ENCODE results near the gene CDK9. TPM values are rescaled to one million over a fixed set of nuclear protein-coding genes. Genes with fewer than 3 reads are reported as not detected.

CDK9 gene
- total RNA-seq, 2 experiments from 2014 or later: 120 to 128 TPM

DNA sequence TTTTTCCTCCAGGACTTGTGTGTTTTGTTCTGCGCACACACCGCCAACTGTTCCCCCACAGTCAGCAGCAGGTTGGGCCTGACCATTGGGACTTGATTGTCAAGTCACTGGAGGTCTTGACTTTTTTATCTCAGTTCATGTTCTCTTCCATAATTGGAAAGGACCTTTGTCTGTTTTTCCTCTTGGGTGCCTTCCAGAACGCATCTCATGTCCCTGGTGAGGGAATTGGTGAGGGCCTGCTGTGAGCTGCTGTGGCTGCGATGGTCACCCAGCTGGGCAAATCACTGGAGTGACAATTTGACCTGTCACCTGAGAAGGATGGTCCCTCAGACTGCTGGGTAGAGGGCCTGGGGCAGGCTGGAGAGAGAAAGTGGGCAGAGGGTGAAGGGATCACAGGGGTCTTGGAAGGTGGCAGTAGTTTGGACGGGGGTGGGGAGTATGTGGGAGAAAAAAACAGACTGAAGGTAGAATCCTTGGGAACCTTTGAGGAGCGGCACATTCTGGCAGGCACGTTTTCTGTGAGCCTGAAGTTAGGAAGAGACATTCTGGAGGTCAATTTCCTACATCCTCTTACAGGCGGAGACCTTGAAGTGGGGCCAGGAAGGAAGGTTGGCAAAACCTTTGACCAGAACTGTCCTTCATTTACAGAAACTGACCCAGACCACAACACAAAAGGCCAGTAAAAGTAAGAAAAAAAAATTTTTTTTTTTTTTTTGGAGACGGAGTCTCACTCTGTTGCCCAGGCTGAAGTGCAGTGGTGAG is 4.4 kb downstream of the CDK9 start:
- Mint-ChIP-seq H3K9me3 (ENCODE audit: low read depth) (no peaks in the 10 kb centered on the region), H3K36me3 (peaks cover 51% of the 10 kb centered on the region), H3K4me3 (no peak overlapping the region), H3K4me1 (peaks cover 44% of the 10 kb centered on the region), H3K27me3 (no peaks in the 10 kb centered on the region), H3K27ac (peak overlapping the region; percentile 52)
- no peak for DNase-seq
- CTCF ChIA-PET: interaction anchor here (2.2 to 8.7 kb wide), 2 partner anchors 79 to 131 kb away, joined by 8 to 64 read pairs; no protein-coding TSS in a partner anchor
- ATAC-seq: no peak

DNA sequence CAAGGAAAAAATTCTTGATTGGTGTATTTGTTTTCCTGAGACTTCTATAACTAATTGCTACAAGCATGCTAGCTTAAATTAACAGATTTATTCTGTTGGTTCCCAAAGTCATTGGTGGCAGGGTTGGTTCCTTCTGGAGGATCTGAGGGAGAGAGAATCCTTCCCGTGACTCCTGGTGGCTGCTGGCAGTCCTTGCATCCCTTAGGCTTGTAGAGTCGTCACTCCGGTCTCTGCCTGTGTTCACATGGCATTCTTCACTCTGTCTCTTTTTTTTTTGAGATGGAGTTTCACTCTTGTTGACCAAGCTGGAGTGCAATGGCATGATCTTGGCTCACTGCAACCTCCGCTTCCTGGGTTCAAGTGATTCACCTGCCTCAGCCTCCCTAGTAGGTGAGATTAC is 5.3 kb downstream of the CDK9 start:
- no peak overlapping the region for H3K27ac Mint-ChIP-seq
- no peak for ATAC-seq
- DNase-seq: no peak
- H3K27me3 Mint-ChIP-seq: no peaks in the 10 kb centered on the region
- CTCF ChIA-PET: interaction anchor here (2.0 kb wide), 1 partner anchor 21 kb away, joined by 5 read pairs; no protein-coding TSS in a partner anchor
- peaks cover 51% of the 10 kb centered on the region for H3K36me3 Mint-ChIP-seq
- peaks cover 49% of the 10 kb centered on the region for H3K4me1 Mint-ChIP-seq
- no peak overlapping the region for H3K4me3 Mint-ChIP-seq
- no peaks in the 10 kb centered on the region for H3K9me3 Mint-ChIP-seq (ENCODE audit: low read depth)

DNA sequence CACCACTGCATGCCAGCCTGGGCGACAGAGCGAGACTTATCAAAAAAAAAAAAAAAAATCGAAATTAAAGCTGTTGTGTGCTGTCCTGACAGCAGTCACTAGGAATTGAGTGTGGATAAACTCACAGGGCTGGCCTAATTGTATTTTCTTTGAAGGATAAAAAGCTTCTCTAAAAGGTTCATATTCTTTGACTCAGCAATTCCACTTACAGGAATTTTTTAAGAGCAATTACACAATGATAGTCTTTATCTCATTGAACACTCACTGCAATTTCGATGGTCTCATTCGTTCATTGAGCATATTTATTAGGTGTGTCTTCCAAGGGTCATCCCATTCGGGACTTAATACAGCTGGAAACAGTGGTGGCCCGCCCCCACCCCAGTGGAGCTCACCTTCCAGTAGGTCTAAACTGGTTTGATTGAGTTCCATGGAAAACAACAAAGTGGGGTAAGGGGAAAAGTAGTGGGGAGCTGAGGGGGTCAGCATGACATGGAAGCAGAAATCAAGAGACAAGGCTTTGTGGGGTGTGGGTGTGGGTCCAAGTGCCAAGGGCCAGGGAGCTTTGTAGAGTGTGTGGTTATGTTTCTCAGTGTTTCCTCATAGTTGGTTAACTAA is 6.7 kb downstream of the CDK9 start:
- Mint-ChIP-seq H3K4me1 (peaks cover 52% of the 10 kb centered on the region), H3K4me3 (no peak overlapping the region), H3K27me3 (no peaks in the 10 kb centered on the region), H3K27ac (no peak overlapping the region), H3K36me3 (peaks cover 40% of the 10 kb centered on the region), H3K9me3 (ENCODE audit: low read depth) (no peaks in the 10 kb centered on the region)
- ATAC-seq (no peak), DNase-seq (no peak)
- CTCF ChIA-PET: interaction anchor here (0.7 to 2.0 kb wide), 9 partner anchors 8 to 129 kb away, joined by 3 to 12 read pairs (median 5); partner anchors contain the start of gene TOR2A

DNA sequence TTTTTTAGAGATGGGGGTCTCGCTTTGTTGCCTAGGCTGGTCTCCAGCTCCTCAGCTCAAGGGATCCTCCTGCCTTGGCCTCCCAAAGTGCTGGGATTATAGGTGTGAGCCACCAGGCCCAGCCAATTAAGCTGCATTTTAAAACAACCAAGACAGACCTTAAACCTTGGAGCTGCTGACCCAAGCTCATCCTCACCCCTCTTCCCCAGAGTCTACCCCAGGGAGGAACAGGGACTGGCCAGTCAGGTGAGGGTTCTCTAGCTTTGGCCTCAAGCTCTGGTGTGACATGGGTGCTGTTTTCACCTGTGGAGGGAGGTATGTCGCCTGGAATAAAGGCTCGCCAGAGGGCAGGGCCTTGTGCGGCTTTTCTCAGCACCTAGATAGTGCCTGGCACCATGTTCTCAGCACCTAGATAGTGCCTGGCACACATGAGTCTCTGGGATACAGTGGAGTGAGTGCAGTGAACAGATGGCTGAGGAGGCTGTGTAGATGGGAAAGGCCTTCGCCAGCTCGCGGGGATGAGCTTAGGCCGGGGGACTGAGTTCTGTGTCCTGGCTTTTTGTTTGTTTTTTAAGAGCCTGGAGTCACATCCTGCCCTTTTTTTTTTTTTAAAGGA is 7.4 kb downstream of the CDK9 start:
- CTCF ChIA-PET: interaction anchor here (0.7 to 2.0 kb wide), 8 partner anchors 8 to 128 kb away, joined by 3 to 12 read pairs (median 5); no protein-coding TSS in a partner anchor
- Mint-ChIP-seq H3K27ac (peak overlapping the region; percentile 55), H3K36me3 (peaks cover 35% of the 10 kb centered on the region), H3K27me3 (no peaks in the 10 kb centered on the region), H3K4me1 (peaks cover 50% of the 10 kb centered on the region), H3K4me3 (no peak overlapping the region), H3K9me3 (ENCODE audit: low read depth) (no peaks in the 10 kb centered on the region)
- DNase-seq (no peak), ATAC-seq (no peak)

DNA sequence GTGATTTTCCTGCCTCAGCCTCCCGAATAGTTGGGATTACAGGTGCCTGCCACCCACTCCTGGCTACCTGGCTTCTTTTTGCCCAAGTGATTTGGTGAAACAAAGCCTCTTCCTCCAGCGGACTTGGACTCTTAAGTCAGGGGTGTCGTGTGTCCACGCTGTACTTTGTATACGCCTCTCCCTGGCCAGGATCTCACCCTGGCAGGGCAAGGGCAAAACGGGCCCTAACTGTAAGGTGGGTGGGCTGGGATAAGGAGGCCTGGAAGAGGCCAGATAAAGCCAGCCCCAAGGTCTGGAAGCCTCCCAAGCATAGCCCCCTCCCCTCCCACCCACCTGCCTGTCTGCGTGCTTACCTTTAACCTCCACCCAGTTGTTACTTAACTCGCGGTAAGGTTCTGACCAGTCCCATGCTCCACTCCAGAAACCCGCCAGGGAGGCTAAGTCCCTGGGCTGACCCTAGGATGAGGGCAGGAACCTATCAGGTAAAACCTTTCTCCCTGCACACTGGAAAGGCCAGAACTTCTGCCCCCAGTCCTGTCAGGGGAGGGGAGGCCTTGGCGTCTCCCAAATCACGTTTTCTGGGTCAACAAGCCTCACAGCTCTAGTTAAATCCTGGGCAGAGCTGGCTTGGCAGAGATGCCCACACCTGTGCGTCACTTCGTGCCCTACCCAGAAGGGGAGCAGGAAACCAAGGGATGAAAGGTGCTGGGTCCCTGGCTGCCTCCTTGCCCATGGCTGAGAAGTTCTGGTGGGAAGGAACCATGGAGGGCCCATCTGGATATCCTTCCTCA is 8.4 kb downstream of the CDK9 start:
- no peak overlapping the region for H3K27ac Mint-ChIP-seq
- H3K4me3 Mint-ChIP-seq: no peak overlapping the region
- ATAC-seq: no peak
- no peaks in the 10 kb centered on the region for H3K27me3 Mint-ChIP-seq
- no peaks in the 10 kb centered on the region for H3K9me3 Mint-ChIP-seq (ENCODE audit: low read depth)
- DNase-seq: no peak
- CTCF ChIA-PET: interaction anchor here (1.6 kb wide), 1 partner anchor 76 kb away, joined by 12 read pairs; no protein-coding TSS in a partner anchor
- H3K36me3 Mint-ChIP-seq: peaks cover 27% of the 10 kb centered on the region
- H3K4me1 Mint-ChIP-seq: peaks cover 41% of the 10 kb centered on the region

DNA sequence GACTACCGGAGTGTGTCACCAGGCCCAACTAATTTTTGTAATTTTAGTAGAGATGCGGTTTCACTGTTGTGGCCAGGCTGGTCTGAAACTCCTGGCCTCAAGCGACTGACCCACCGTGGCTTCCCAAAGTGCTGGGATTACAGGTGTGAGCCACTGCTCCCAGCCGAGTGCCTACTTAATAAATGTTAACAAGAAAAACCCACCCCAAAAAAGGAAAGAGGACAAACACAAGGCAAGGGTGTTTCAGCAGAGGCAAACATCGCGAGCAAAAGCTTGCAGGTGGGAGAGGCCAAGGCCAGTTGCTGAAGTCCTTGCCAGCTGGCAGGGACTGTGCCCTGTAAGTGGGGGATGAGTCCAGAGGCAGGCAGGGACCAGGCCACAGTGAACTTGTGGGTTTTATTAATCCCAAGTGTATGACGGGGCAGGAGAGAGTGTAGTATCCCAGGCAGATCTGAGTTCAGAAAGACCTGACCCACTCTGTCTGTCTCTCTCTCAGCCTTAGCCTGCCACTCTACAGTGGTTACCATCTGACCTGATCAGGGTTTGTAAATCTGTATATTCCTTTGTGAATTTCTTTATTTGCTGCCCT is 10.5 kb downstream of the CDK9 start:
- peaks cover 11% of the 10 kb centered on the region for H3K36me3 Mint-ChIP-seq
- peak; percentile 52 for ATAC-seq
- peak overlapping the region; percentile 85 for H3K27ac Mint-ChIP-seq
- no peaks in the 10 kb centered on the region for H3K27me3 Mint-ChIP-seq
- DNase-seq: no peak
- H3K4me3 Mint-ChIP-seq: peak overlapping the region; percentile 59
- CTCF ChIA-PET: interaction anchor here (1.8 to 3.8 kb wide), 3 partner anchors 9 to 73 kb away, joined by 6 to 18 read pairs (median 7); no protein-coding TSS in a partner anchor
- H3K9me3 Mint-ChIP-seq (ENCODE audit: low read depth): no peaks in the 10 kb centered on the region
- peaks cover 33% of the 10 kb centered on the region for H3K4me1 Mint-ChIP-seq

DNA sequence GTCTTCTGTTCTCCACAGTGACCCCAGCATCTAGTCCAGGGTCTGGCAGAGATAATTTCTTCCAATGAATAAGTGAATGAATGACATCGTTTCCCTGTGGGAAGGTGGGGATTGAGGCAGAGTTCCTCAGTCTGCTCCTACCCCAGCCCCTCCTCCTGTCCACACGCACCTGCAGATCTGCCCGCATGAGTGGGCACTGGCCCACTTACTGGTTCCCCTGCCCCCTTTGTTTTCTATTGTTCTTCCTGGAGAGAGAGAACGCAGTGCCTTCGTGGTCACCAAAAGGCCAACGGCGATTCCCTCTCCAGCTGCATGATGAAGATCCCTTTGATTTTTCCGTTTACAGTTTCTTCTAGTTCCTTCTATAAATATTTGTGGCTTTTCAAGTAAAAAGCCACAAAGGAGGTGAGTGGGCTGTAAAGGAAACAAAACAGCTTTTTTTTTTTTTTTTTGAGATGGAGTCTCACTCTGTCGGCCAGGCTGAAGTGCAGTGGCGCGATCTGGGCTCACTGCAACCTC is 11.1 kb downstream of the CDK9 start:
- DNase-seq (no peak), ATAC-seq (peak; percentile 29)
- Mint-ChIP-seq H3K4me1 (peaks cover 35% of the 10 kb centered on the region), H3K9me3 (ENCODE audit: low read depth) (no peaks in the 10 kb centered on the region), H3K36me3 (peaks cover 9% of the 10 kb centered on the region), H3K27me3 (no peaks in the 10 kb centered on the region), H3K4me3 (peak overlapping the region; percentile 59), H3K27ac (peak overlapping the region; percentile 85)
- CTCF ChIA-PET: interaction anchor here (1.1 to 3.8 kb wide), 6 partner anchors 9 to 124 kb away, joined by 3 to 18 read pairs (median 6); partner anchors contain the start of gene TOR2A

DNA sequence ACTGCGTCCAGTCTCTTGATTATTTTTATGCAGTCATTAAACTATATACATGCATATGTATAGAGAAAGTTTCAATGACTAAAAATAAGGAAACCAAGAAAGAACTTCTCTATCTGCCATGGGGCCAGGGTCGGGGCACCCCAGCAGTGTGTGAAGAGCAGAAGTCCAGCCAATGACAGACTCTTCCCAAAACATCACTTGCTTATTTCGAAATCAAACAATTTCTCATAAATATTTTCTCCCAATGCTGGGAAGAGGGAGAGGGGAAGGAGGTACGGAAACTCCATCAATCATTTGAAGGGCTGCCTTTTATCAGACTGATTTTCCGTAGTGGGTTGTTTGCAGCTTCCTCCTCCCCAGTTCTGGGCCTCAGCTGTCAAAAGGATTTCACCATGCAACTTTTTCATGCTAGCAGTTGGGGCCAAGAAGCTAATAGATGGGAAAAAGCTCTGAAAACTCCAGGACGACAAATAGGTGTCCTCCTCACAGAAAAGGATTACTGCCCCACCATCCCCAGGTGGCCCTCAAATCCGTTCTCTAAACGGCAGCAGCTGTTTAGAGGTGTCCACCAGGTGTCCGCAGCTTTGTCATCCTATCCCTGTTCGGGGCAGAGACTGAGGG is 16.2 kb downstream of the CDK9 start:
- Mint-ChIP-seq H3K9me3 (ENCODE audit: low read depth) (no peaks in the 10 kb centered on the region), H3K4me1 (peaks cover 31% of the 10 kb centered on the region), H3K27me3 (no peaks in the 10 kb centered on the region), H3K27ac (peak overlapping the region; percentile 84), H3K36me3 (peaks cover 5% of the 10 kb centered on the region), H3K4me3 (peak overlapping the region; percentile 95)
- CTCF ChIA-PET: interaction anchor here (1.0 to 5.3 kb wide), 4 partner anchors 16 to 102 kb away, joined by 4 to 30 read pairs (median 6); partner anchors contain the start of genes CDK9 and TOR2A
- no peak for ATAC-seq
- no peak for DNase-seq

DNA sequence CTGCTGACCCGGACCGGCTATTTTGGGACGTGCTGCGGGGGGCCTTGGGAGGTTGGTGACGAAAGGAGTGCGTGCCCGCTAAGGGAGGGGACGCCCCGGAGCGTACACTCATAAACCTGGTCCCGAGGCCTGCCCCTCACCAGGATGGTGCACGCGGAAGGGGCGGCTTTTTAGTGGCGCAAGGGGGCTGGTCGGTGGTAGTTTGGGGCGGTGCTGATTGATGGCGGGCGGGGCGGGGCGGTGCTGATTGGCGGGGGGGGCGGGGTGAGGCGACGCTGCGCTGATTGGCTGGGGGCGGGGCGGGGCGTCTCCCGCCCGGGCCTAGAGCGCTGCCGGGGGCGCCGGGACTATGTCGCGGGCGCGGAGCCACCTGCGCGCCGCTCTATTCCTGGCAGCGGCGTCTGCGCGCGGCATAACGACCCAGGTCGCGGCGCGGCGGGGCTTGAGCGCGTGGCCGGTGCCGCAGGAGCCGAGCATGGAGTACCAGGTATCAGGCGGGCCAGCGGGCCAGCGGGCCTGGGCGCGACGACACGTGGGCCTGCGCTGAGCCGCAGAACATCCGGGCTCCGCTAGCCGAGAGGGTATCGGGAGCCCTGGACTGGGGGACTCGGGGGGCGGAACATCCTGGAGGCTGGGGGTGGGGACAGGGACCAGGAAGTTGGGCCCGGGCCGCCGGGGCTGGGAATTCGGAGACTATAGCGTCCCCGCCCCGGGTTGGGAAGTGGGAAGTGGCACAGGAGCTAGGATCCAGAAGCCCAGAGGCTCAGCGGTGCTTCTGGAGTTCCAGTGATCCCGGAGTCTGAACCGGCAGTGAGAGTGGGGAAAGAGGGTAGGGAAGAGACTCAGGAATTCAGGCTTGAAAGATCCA is 17.0 kb downstream of the CDK9 start, which contains the start of gene FPGS:
FPGS (plus strand) TSS at position 307 of the 868 bp plus-strand sequence; CDS start at position 350, 43 bp downstream.
- peaks cover 24% of the 10 kb centered on the region for H3K4me1 Mint-ChIP-seq
- peak within 1 kb of the TSS; percentile 94 for H3K27ac Mint-ChIP-seq
- peak; percentile 88 for ATAC-seq
- peak; percentile 90 for DNase-seq
- CTCF ChIA-PET: interaction anchor here (1.0 to 5.3 kb wide), 6 partner anchors 17 to 101 kb away, joined by 3 to 30 read pairs (median 6); partner anchors contain the start of genes CDK9 and TOR2A
- no peaks in the 10 kb centered on the region for H3K9me3 Mint-ChIP-seq (ENCODE audit: low read depth)
- peak within 1 kb of the TSS; percentile 95 for H3K4me3 Mint-ChIP-seq
- H3K27me3 Mint-ChIP-seq: no peaks in the 10 kb centered on the region
- peaks cover 7% of the 10 kb centered on the region for H3K36me3 Mint-ChIP-seq

DNA sequence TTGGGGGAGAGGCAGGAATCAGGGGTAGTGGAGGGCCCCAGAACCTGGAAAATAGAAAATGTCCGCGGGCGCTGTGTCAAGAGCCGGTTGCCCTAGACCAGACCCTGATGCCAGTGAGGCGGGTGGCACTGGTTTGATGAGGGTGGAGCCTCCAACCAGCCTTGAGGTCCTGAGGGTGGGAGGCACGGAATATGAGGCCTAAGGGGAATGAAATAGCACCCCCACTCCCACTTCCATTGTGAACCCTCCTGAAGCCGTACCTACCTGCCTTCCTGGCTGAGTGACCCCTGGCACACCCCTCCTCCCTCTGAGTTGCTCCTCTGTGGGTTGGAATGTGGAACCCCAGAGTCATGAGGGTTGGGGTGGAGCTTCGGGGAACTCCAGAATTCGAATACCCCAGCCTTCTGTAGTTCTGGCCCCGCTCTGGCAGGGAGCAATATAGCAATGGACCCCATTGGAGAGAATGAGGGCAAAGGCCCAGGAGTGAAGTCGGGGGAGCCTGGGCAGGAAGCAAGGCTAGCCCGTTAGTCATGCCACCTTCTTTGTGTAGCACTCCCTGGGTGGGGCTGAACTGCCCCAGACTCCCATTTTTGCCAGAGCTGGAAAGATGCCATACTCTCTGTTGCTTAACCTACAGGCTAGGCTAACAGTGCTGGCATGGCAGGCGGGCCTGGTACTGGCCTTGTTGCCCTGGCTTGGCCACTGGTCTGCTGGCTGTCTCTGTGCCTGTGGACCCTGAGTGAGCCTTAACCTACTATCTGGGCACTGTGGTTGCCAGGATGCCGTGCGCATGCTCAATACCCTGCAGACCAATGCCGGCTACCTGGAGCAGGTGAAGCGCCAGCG is 17.9 kb downstream of the CDK9 start:
- CTCF ChIA-PET: interaction anchor here (1.2 to 5.3 kb wide), 5 partner anchors 11 to 66 kb away, joined by 3 to 30 read pairs (median 6); partner anchors contain the start of gene CDK9
- Mint-ChIP-seq H3K27ac (peak overlapping the region; percentile 94), H3K27me3 (no peaks in the 10 kb centered on the region), H3K4me1 (peaks cover 23% of the 10 kb centered on the region), H3K9me3 (ENCODE audit: low read depth) (no peaks in the 10 kb centered on the region), H3K36me3 (peaks cover 11% of the 10 kb centered on the region), H3K4me3 (peak overlapping the region; percentile 95)
- ATAC-seq: no peak
- peak; percentile 56 for DNase-seq
